Measurements from ENCODE around the gene ARAP1. TPM values are rescaled to one million over a fixed set of nuclear protein-coding genes. Genes with fewer than 3 reads are reported as not detected.

Gene ARAP1
- polyA plus RNA-seq, 1 donor from 2014 or later, result 3.5 TPM

DNA sequence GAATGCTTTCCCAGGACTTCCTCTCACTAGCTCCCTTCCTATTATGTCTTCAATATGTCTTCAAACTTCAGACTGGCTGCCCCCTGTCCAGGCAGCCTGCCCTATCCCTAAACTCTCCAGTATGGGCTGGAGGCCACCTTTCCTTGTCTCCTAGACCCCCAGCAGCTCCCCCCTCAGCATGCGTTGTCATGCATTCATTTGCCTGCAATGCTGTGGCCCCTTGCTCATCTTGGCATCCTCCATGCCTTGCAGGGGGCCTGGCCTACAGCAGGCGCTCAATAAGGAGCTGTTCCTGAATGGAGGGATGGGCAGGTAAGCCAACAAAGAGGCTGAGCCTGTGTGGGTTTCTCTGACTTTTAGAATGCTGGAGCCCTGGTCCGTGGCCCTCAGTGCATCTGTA, 16.4 kb upstream of the ARAP1 start:
- Histone ChIP-seq H3K36me3 (ENCODE audit: insufficient read depth, low read length) (no peaks in the 10 kb centered on the region), H2AFZ (ENCODE audit: low read depth, low read length) (no peak overlapping the region), H3K4me3 (ENCODE audit: low read length) (no peak overlapping the region), H3K79me2 (replicated peaks; ENCODE audit: insufficient read depth, low read length) (no peaks in the 10 kb centered on the region), H3F3A (ENCODE audit: insufficient read depth, low read length, poor library complexity, severe bottlenecking) (no peaks in the 10 kb centered on the region), H3K9me2 (ENCODE audit: insufficient read depth, low read length) (no peaks in the 10 kb centered on the region), H3K4me2 (ENCODE audit: low read length) (no peak overlapping the region), H3K9me3 (ENCODE audit: low read length) (no peaks in the 10 kb centered on the region), H4K20me1 (ENCODE audit: insufficient read depth) (no peaks in the 10 kb centered on the region), H3K27me3 (ENCODE audit: insufficient read depth, low read depth, low read length) (no peaks in the 10 kb centered on the region), H3K9ac (ENCODE audit: low read length) (no peak overlapping the region), H3K27ac (ENCODE audit: low read length) (no peak overlapping the region)
- TF ChIP-seq RAD21 (conservative IDR thresholded peaks at IDR 0.05), result no peak
- no peak for TF ChIP-seq EP300 (conservative IDR thresholded peaks at IDR 0.05; ENCODE audit: poor library complexity, severe bottlenecking)
- no peak for TF ChIP-seq TAF1 (IDR thresholded peaks at IDR 0.05; ENCODE audit: low read depth)
- no peak for TF ChIP-seq MXI1 (conservative IDR thresholded peaks at IDR 0.05; ENCODE audit: poor library complexity, severe bottlenecking)
- no peak for TF ChIP-seq SMC3 (conservative IDR thresholded peaks at IDR 0.05; ENCODE audit: poor library complexity)
- TF ChIP-seq, protein P1, sequence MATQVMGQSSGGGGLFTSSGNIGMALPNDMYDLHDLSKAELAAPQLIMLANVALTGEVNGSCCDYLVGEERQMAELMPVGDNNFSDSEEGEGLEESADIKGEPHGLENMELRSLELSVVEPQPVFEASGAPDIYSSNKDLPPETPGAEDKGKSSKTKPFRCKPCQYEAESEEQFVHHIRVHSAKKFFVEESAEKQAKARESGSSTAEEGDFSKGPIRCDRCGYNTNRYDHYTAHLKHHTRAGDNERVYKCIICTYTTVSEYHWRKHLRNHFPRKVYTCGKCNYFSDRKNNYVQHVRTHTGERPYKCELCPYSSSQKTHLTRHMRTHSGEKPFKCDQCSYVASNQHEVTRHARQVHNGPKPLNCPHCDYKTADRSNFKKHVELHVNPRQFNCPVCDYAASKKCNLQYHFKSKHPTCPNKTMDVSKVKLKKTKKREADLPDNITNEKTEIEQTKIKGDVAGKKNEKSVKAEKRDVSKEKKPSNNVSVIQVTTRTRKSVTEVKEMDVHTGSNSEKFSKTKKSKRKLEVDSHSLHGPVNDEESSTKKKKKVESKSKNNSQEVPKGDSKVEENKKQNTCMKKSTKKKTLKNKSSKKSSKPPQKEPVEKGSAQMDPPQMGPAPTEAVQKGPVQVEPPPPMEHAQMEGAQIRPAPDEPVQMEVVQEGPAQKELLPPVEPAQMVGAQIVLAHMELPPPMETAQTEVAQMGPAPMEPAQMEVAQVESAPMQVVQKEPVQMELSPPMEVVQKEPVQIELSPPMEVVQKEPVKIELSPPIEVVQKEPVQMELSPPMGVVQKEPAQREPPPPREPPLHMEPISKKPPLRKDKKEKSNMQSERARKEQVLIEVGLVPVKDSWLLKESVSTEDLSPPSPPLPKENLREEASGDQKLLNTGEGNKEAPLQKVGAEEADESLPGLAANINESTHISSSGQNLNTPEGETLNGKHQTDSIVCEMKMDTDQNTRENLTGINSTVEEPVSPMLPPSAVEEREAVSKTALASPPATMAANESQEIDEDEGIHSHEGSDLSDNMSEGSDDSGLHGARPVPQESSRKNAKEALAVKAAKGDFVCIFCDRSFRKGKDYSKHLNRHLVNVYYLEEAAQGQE (IDR thresholded peaks at IDR 0.05; ENCODE audit: borderline replicate concordance), result no peak
- no peak for TF ChIP-seq POLR2AphosphoS5 (IDR thresholded peaks at IDR 0.05)
- no peak for TF ChIP-seq EZH2 (IDR thresholded peaks at IDR 0.05; ENCODE audit: borderline replicate concordance, insufficient read depth, low read length, poor library complexity, severe bottlenecking)
- TF ChIP-seq, protein P2, sequence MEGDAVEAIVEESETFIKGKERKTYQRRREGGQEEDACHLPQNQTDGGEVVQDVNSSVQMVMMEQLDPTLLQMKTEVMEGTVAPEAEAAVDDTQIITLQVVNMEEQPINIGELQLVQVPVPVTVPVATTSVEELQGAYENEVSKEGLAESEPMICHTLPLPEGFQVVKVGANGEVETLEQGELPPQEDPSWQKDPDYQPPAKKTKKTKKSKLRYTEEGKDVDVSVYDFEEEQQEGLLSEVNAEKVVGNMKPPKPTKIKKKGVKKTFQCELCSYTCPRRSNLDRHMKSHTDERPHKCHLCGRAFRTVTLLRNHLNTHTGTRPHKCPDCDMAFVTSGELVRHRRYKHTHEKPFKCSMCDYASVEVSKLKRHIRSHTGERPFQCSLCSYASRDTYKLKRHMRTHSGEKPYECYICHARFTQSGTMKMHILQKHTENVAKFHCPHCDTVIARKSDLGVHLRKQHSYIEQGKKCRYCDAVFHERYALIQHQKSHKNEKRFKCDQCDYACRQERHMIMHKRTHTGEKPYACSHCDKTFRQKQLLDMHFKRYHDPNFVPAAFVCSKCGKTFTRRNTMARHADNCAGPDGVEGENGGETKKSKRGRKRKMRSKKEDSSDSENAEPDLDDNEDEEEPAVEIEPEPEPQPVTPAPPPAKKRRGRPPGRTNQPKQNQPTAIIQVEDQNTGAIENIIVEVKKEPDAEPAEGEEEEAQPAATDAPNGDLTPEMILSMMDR (IDR thresholded peaks at IDR 0.05; ENCODE audit: poor library complexity, severe bottlenecking), result no peak

DNA sequence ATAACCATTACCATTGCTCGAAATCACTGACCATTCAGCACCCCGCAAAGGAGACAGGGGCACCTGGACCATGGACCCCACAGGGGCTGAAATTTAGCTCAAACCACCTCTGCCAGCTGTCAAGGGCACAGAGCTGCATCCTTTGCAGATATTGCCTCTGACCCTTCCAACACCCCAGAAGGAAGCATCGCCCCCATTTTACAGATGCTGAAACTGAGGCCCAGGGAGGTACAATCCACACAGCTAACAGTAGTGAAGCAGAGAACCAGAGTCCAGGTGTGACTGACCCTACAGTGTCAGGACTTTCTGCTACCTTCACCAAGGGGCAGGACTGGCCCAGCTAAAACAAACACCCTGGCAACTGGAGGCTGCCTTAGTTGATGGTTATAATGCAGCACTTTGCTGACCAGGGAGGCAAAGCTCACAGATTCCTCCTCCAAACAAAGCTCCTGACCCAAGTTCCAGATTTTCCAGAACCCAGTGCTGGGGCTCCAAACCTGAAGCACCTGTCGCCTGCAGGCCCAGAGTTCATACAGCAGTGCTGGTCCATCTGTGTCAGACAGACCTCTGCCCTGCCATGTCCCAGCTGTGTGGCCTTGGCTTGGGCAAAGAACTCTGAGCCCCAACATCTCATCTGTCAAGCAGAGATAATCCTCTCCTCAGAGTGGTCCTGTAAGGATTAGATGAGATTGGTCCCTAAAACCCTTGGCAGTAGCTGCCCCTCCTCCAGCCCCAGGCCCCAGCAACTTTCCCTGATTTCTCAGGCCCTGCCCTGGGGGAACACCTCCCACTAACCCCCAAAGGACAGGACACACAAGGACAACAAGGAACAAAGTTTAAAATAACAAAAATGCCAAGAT, 15.2 kb upstream of the ARAP1 start:
- H2AFZ ChIP-seq (ENCODE audit: low read depth, low read length), result no peak overlapping the region
- H3K9me2 ChIP-seq (ENCODE audit: insufficient read depth, low read length), result no peaks in the 10 kb centered on the region
- no peaks in the 10 kb centered on the region for H3K9me3 ChIP-seq (ENCODE audit: low read length)
- H3K36me3 ChIP-seq (ENCODE audit: insufficient read depth, low read length), result no peaks in the 10 kb centered on the region
- no peaks in the 10 kb centered on the region for H4K20me1 ChIP-seq (ENCODE audit: insufficient read depth)
- H3F3A ChIP-seq (ENCODE audit: insufficient read depth, low read length, poor library complexity, severe bottlenecking), result no peaks in the 10 kb centered on the region
- H3K4me3 ChIP-seq (ENCODE audit: low read length), result no peak overlapping the region
- no peaks in the 10 kb centered on the region for H3K27me3 ChIP-seq (ENCODE audit: insufficient read depth, low read depth, low read length)
- TF ChIP-seq, protein P2 (IDR thresholded peaks at IDR 0.05; ENCODE audit: poor library complexity, severe bottlenecking), result no peak
- TF ChIP-seq TAF1 (IDR thresholded peaks at IDR 0.05; ENCODE audit: low read depth), result no peak
- TF ChIP-seq MXI1 (conservative IDR thresholded peaks at IDR 0.05; ENCODE audit: poor library complexity, severe bottlenecking), result no peak
- no peak for TF ChIP-seq EP300 (conservative IDR thresholded peaks at IDR 0.05; ENCODE audit: poor library complexity, severe bottlenecking)
- no peak for TF ChIP-seq EZH2 (IDR thresholded peaks at IDR 0.05; ENCODE audit: borderline replicate concordance, insufficient read depth, low read length, poor library complexity, severe bottlenecking)
- TF ChIP-seq, protein P1 (IDR thresholded peaks at IDR 0.05; ENCODE audit: borderline replicate concordance), result no peak
- TF ChIP-seq RAD21 (conservative IDR thresholded peaks at IDR 0.05), result no peak
- no peak for TF ChIP-seq POLR2AphosphoS5 (IDR thresholded peaks at IDR 0.05)
- TF ChIP-seq SMC3 (conservative IDR thresholded peaks at IDR 0.05; ENCODE audit: poor library complexity), result no peak
- no peak overlapping the region for H3K4me2 ChIP-seq (ENCODE audit: low read length)
- H3K9ac ChIP-seq (ENCODE audit: low read length), result no peak overlapping the region
- H3K79me2 ChIP-seq (replicated peaks; ENCODE audit: insufficient read depth, low read length), result no peaks in the 10 kb centered on the region
- H3K27ac ChIP-seq (ENCODE audit: low read length), result no peak overlapping the region

All from neural cell (in vitro differentiated cells).